IMR-90 (cell line): ENCODE data around the gene MEGF9. TPM values are rescaled to one million over a fixed set of nuclear protein-coding genes. Genes with fewer than 3 reads are reported as not detected.

Experiments
- ATAC-seq: fragments of 200-7000 bp; cut with Tn5 transposase; 2 replicates; pipeline ENCODE4 v1.9.1; 2020; ENCODE audit warnings: low read depth, mild to moderate bottlenecking, moderate library complexity
- BruUV-seq: library from RNA; stranded (reverse); fragments of 400-500 nt; replicated peaks from 2 replicates; lab custom pipeline; 2021; lab: Mats Ljungman, UMichigan
- CTCF ChIA-PET: fragments of 300-600 bp; formaldehyde crosslinking; extraction: SDS; loops from one replicate; lab custom pipeline; 2021; ENCODE audit warnings: antibody characterized with exemption; lab: Yijun Ruan, JAX
- POLR2A ChIA-PET: fragments of 300-600 bp; sonication (Branson Sonifier 250); formaldehyde crosslinking; loops from one replicate; lab custom pipeline; 2022; ENCODE audit warnings: antibody characterized with exemption; ENCODE audit not compliant: unreplicated experiment; lab: Charles Lee
- DNase-seq: peaks from one replicate; pipeline ENCODE4 v3.0.0; 2013
- H2AFZ ChIP-seq: replicated peaks from 2 replicates; pipeline ENCODE3; 2013; ENCODE audit warnings: low read length, mild to moderate bottlenecking; ENCODE audit not compliant: poor library complexity
- H2AK5ac ChIP-seq: 2 replicates; pipeline ENCODE4 v1.6.1; 2013; ENCODE audit warnings: low read depth, low read length, inconsistent platforms
- H2AK9ac ChIP-seq: replicated peaks from 2 replicates; pipeline ENCODE3; 2013; ENCODE audit warnings: mild to moderate bottlenecking, low read depth, low read length, moderate library complexity; ENCODE audit not compliant: poor library complexity
- H2BK120ac ChIP-seq: 2 replicates; pipeline ENCODE4 v1.6.1; 2013; ENCODE audit warnings: low read depth, low read length, inconsistent platforms
- H2BK15ac ChIP-seq: 3 replicates; pipeline ENCODE4 v1.6.1; 2013; ENCODE audit warnings: low read depth, low read length, inconsistent platforms
- H2BK20ac ChIP-seq: 2 replicates; pipeline ENCODE4 v1.6.1; 2013; ENCODE audit warnings: low read depth, mild to moderate bottlenecking, inconsistent platforms, low read length, moderate library complexity
- H2BK5ac ChIP-seq: 2 replicates; pipeline ENCODE4 v1.6.1; 2013; ENCODE audit warnings: mild to moderate bottlenecking, low read depth, low read length, inconsistent platforms; ENCODE audit not compliant: poor library complexity, severe bottlenecking
- H3K14ac ChIP-seq: replicated peaks from 2 replicates; pipeline ENCODE4 v1.6.1; 2013; ENCODE audit warnings: low read depth, low read length, inconsistent platforms
- H3K18ac ChIP-seq: 2 replicates; pipeline ENCODE4 v1.6.1; 2013; ENCODE audit warnings: low read depth, low read length, control low read depth
- H3K23ac ChIP-seq: 2 replicates; pipeline ENCODE4 v1.6.1; 2013; ENCODE audit warnings: low read depth, low read length, inconsistent platforms
- H3K27ac ChIP-seq: 2 replicates; pipeline ENCODE4 v1.5.1; 2013; ENCODE audit warnings: mild to moderate bottlenecking, control low read depth, low read length; ENCODE audit not compliant: insufficient read depth
- H3K27me3 ChIP-seq: 2 replicates; pipeline ENCODE4 v1.6.1; 2013; ENCODE audit warnings: low read length; ENCODE audit not compliant: control insufficient read depth, insufficient read depth
- H3K36me3 ChIP-seq: 2 replicates; pipeline ENCODE4 v1.6.1; 2013; ENCODE audit warnings: low read length, mixed read lengths; ENCODE audit not compliant: control insufficient read depth, insufficient read depth
- H3K4ac ChIP-seq: 2 replicates; pipeline ENCODE4 v1.6.1; 2013; ENCODE audit warnings: low read depth, low read length, inconsistent platforms
- H3K4me1 ChIP-seq: 2 replicates; pipeline ENCODE4 v1.6.1; 2013; ENCODE audit warnings: low read length, mixed read lengths; ENCODE audit not compliant: control insufficient read depth, insufficient read depth
- H3K4me2 ChIP-seq: 2 replicates; pipeline ENCODE4 v1.6.1; 2013; ENCODE audit warnings: low read depth, mild to moderate bottlenecking, control low read depth, low read length, moderate library complexity
- H3K4me3 ChIP-seq: 2 replicates; pipeline ENCODE4 v1.5.1; 2013; ENCODE audit warnings: low read depth, mild to moderate bottlenecking, control low read depth, low read length, moderate library complexity; ENCODE audit not compliant: insufficient read depth
- H3K56ac ChIP-seq: 2 replicates; pipeline ENCODE4 v1.6.1; 2013; ENCODE audit warnings: low read length, inconsistent platforms; ENCODE audit not compliant: insufficient read depth; ENCODE audit errors: extremely low read depth
- H3K79me1 ChIP-seq, 2 experiments: 2 replicates each; pipeline ENCODE4 v1.6.1; 2013; ENCODE audit warnings: low read length in 2 of 2, inconsistent platforms in 1 of 2, low read depth in 1 of 2
- H3K9ac ChIP-seq: 2 replicates; pipeline ENCODE4 v1.6.1; 2013; ENCODE audit warnings: low read depth, low read length, control low read depth
- H3K9me1 ChIP-seq: 2 replicates; pipeline ENCODE4 v1.6.1; 2013; ENCODE audit warnings: low read length, inconsistent platforms; ENCODE audit not compliant: insufficient read depth
- H3K9me3 ChIP-seq: 2 replicates; pipeline ENCODE4 v1.6.1; 2013; ENCODE audit warnings: low read length; ENCODE audit not compliant: control insufficient read depth, insufficient read depth
- H4K20me1 ChIP-seq: 2 replicates; pipeline ENCODE4 v1.6.1; 2013; ENCODE audit warnings: low read length, inconsistent platforms; ENCODE audit not compliant: insufficient read depth
- H4K5ac ChIP-seq: 2 replicates; pipeline ENCODE4 v1.6.1; 2013; ENCODE audit warnings: mild to moderate bottlenecking, low read depth, low read length, control low read depth
- H4K8ac ChIP-seq, 2 experiments: 2 replicates each; pipeline ENCODE4 v1.6.1; 2013; ENCODE audit warnings: low read depth in 2 of 2, low read length in 2 of 2, control low read depth in 1 of 2, inconsistent platforms in 1 of 2
- H4K91ac ChIP-seq: 2 replicates; pipeline ENCODE4 v1.6.1; 2013; ENCODE audit warnings: low read depth, low read length, inconsistent platforms; ENCODE audit not compliant: insufficient read depth
- BHLHE40 ChIP-seq: fragments of 150-350 bp; IDR thresholded peaks from 2 replicates; pipeline ENCODE4 v1.6.1; 2016; ENCODE audit warnings: mild to moderate bottlenecking, low read depth, low read length
- CHD1 ChIP-seq: IDR thresholded peaks from 2 replicates; pipeline ENCODE4 v1.6.1; 2012; ENCODE audit warnings: low read depth, low read length, improper control_type of control experiment
- FOS ChIP-seq: fragments of 150-350 bp; IDR thresholded peaks from 2 replicates; pipeline ENCODE4 v1.6.1; 2016; ENCODE audit warnings: low read depth, low read length
- MAZ ChIP-seq: IDR thresholded peaks from 2 replicates; pipeline ENCODE4 v1.6.1; 2012; ENCODE audit warnings: low read depth, mild to moderate bottlenecking, low read length, improper control_type of control experiment, moderate library complexity, borderline replicate concordance
- MXI1 ChIP-seq: IDR thresholded peaks from 2 replicates; pipeline ENCODE4 v1.6.1; 2012; ENCODE audit warnings: low read depth, mild to moderate bottlenecking, low read length, moderate library complexity, borderline replicate concordance
- NFE2L2 ChIP-seq: fragments of 150-350 bp; IDR thresholded peaks from 2 replicates; pipeline ENCODE4 v1.6.1; 2016; ENCODE audit warnings: low read depth, mild to moderate bottlenecking, low read length
- POLR2A ChIP-seq: IDR thresholded peaks from 2 replicates; pipeline ENCODE4 v1.6.1; 2012; ENCODE audit warnings: mild to moderate bottlenecking, low read depth, low read length
- RAD21 ChIP-seq: IDR thresholded peaks from 2 replicates; pipeline ENCODE4 v1.6.1; 2012; ENCODE audit warnings: low read length, improper control_type of control experiment
- RCOR1 ChIP-seq: IDR thresholded peaks from 2 replicates; pipeline ENCODE4 v1.6.1; 2012; ENCODE audit warnings: mild to moderate bottlenecking, low read length, improper control_type of control experiment; ENCODE audit not compliant: insufficient replicate concordance
- RFX5 ChIP-seq: IDR thresholded peaks from 2 replicates; pipeline ENCODE4 v1.8.0; 2012; ENCODE audit warnings: low read depth, mild to moderate bottlenecking, low read length, moderate library complexity
- WGBS, 2 experiments: methylation state at CpG; one replicate each; pipeline versions ENCODE4 v1.1.5 to v1.1.7; 2013; ENCODE audit warnings: missing lambda C conversion rate in 2 of 2; ENCODE audit not compliant: insufficient read length in 1 of 2; ENCODE audit errors: extremely low coverage in 2 of 2; 5-methylcytosine and 5-hydroxymethylcytosine counted together
- dilution Hi-C: fragments of 300-500 bp; cut with HindIII; formaldehyde crosslinking; loops from one replicate; pipeline ENCODE4 v1.14.3; 2018; ENCODE audit warnings: low sequenced_read_pairs; ENCODE audit not compliant: unreplicated experiment
- in situ Hi-C: fragments of 300-500 bp; cut with MboI; formaldehyde crosslinking; loops from 3 replicates; pipeline ENCODE4 v1.14.3; 2019; ENCODE audit warnings: low sequenced_read_pairs, inconsistent platforms, mixed read lengths
- intact Hi-C: fragments of 100-400 bp; cut with micrococcal nuclease; formaldehyde crosslinking; loops from 2 replicates; pipeline ENCODE4 v1.10.0; 2022
- polyA plus RNA-seq, 3 experiments: library from polyadenylated mRNA; depleted of rRNA; stranded (reverse); fragments of >200 nt; gene quantifications; 2 replicates each; pipeline ENCODE4 v1.2.3, GENCODE V29; 2012; ENCODE audit warnings: low replicate concordance in 1 of 3
- total RNA-seq: library from RNA; depleted of rRNA; stranded (reverse); fragments of >200 nt; gene quantifications from 2 replicates; pipeline ENCODE4 v1.2.3, GENCODE V29; 2012
- TF ChIP-seq, protein P1 (sequence below): conservative IDR thresholded peaks from 2 replicates; pipeline ENCODE4 v1.5.1; 2012; ENCODE audit warnings: mild to moderate bottlenecking, low read depth, low read length, improper control_type of control experiment
- TF ChIP-seq, protein P2 (sequence below): fragments of 150-350 bp; IDR thresholded peaks from 2 replicates; pipeline ENCODE4 v1.6.1; 2016; ENCODE audit warnings: low read depth, mild to moderate bottlenecking, low read length, moderate library complexity, borderline replicate concordance
- TF ChIP-seq, protein P3 (sequence below): fragments of 150-350 bp; IDR thresholded peaks from 2 replicates; pipeline ENCODE4 v1.6.1; 2017; ENCODE audit warnings: mild to moderate bottlenecking, antibody characterized with exemption, low read length, low read depth

MEGF9 gene
- total and polyA plus RNA-seq, 2 of the 4 experiments (the other 2 are of a cell fraction) = 3.4 TPM

DNA sequence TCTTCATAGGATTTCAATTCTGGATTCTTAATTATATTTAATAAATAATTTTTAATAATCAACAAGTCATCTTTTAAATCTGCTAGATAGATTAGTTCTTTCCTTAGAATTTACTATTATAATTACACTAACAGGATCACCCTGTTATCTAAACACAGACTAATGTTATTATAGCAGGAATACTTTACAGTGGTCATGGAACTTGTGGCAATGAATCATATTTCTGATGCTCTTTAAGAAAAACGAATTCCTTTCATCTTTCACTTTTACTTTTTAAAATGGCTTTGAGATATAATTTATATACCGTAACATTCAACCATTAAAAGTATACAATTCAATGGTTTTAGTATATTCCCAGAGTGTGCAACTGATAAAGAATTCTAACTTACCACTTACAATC, 104.6 kb downstream of the MEGF9 start:
- in situ Hi-C loops = loop anchor here (25.0 kb wide), 1 partner anchor 453 kb away; the partner anchor contains the start of genes C5 and CNTRL
- intact Hi-C loops = no loop called here
- Histone ChIP-seq H3K4ac (no peak overlapping the region), H3K4me3 (no peak overlapping the region), H3K56ac (no peak overlapping the region), H2AK5ac (no peak overlapping the region), H2BK120ac (no peak overlapping the region), H3K9me3 (no peaks in the 10 kb centered on the region), H3K27ac (no peak overlapping the region), H3K23ac (no peak overlapping the region), H4K20me1 (no peaks in the 10 kb centered on the region), H3K9me1 (peaks cover 2% of the 10 kb centered on the region; the same call in 1 of the 2 replicates), H3K14ac (no peak overlapping the region), H3K4me2 (no peak overlapping the region), H3K79me1 (no peaks in the 10 kb centered on the region), H2BK20ac (no peak overlapping the region), H2BK5ac (no peak overlapping the region), H3K27me3 (no peaks in the 10 kb centered on the region), H3K4me1 (no peaks in the 10 kb centered on the region; the same call in 1 of the 2 replicates), H4K5ac (no peak overlapping the region), H3K9ac (no peak overlapping the region), H4K8ac (no peak overlapping the region), H2BK15ac (no peak overlapping the region), H2AK9ac (no peak overlapping the region), H4K91ac (no peak overlapping the region), H2AFZ (no peak overlapping the region), H3K36me3 (peaks cover 9% of the 10 kb centered on the region), H3K18ac (no peak overlapping the region)
- TF ChIP-seq RCOR1 = no peak
- TF ChIP-seq FOS = no peak
- TF ChIP-seq BHLHE40 = no peak
- no peak for TF ChIP-seq RFX5
- no peak for TF ChIP-seq MAZ
- no peak for TF ChIP-seq RAD21
- TF ChIP-seq, protein P1, sequence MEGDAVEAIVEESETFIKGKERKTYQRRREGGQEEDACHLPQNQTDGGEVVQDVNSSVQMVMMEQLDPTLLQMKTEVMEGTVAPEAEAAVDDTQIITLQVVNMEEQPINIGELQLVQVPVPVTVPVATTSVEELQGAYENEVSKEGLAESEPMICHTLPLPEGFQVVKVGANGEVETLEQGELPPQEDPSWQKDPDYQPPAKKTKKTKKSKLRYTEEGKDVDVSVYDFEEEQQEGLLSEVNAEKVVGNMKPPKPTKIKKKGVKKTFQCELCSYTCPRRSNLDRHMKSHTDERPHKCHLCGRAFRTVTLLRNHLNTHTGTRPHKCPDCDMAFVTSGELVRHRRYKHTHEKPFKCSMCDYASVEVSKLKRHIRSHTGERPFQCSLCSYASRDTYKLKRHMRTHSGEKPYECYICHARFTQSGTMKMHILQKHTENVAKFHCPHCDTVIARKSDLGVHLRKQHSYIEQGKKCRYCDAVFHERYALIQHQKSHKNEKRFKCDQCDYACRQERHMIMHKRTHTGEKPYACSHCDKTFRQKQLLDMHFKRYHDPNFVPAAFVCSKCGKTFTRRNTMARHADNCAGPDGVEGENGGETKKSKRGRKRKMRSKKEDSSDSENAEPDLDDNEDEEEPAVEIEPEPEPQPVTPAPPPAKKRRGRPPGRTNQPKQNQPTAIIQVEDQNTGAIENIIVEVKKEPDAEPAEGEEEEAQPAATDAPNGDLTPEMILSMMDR = no peak
- no peak for TF ChIP-seq MXI1
- TF ChIP-seq, protein P2, sequence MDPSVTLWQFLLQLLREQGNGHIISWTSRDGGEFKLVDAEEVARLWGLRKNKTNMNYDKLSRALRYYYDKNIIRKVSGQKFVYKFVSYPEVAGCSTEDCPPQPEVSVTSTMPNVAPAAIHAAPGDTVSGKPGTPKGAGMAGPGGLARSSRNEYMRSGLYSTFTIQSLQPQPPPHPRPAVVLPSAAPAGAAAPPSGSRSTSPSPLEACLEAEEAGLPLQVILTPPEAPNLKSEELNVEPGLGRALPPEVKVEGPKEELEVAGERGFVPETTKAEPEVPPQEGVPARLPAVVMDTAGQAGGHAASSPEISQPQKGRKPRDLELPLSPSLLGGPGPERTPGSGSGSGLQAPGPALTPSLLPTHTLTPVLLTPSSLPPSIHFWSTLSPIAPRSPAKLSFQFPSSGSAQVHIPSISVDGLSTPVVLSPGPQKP = no peak
- no peak for TF ChIP-seq CHD1
- TF ChIP-seq NFE2L2 = no peak
- TF ChIP-seq, protein P3, sequence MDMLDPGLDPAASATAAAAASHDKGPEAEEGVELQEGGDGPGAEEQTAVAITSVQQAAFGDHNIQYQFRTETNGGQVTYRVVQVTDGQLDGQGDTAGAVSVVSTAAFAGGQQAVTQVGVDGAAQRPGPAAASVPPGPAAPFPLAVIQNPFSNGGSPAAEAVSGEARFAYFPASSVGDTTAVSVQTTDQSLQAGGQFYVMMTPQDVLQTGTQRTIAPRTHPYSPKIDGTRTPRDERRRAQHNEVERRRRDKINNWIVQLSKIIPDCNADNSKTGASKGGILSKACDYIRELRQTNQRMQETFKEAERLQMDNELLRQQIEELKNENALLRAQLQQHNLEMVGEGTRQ = no peak
- no peak for TF ChIP-seq POLR2A
- BruUV-seq = no TSS peak
- DNase-seq = peak; percentile 48
- POLR2A ChIA-PET = no interaction called here
- CTCF ChIA-PET = interaction anchor here (1.7 kb wide), 1 partner anchor 10 kb away, joined by 4 read pairs; no protein-coding TSS in a partner anchor
- ATAC-seq = peak; percentile 50
- WGBS, 2 experiments = no CpG with 5 or more reads among the region's 2 CpGs
- dilution Hi-C loops = no loop called here
